Sigmoid colon (tissue), 4 donors: Measurements from ENCODE around the gene GCSAML.

Experiments used
- POLR2A ChIP-seq, 2 donors: fragments of 450-650 bp; IDR thresholded peaks; one replicate each; pipeline ENCODE4 v1.6.1; 2016; ENCODE audit warnings: antibody characterized with exemption in 2 of 2, mild to moderate bottlenecking in 2 of 2, moderate library complexity in 2 of 2
- POLR2AphosphoS5 ChIP-seq, 4 donors: sonication (generic); formaldehyde crosslinking; IDR thresholded peaks; one replicate each; pipeline ENCODE4 v1.6.1; 2017; ENCODE audit warnings: antibody characterized with exemption in 4 of 4
- TF ChIP-seq, protein P1 (sequence below), 4 experiments: fragments of 450-650 bp in 3 of 4; fragments of 200-600 bp in 1 of 4; IDR thresholded peaks; one replicate each; pipeline ENCODE4 v1.5.1; 2016 to 2019; ENCODE audit warnings: antibody characterized with exemption in 4 of 4, mild to moderate bottlenecking in 3 of 4, moderate library complexity in 2 of 4

GRCh38 chr1:247614625-247615024, 65.7 kb downstream of the GCSAML start:
- TF ChIP-seq, protein P1, sequence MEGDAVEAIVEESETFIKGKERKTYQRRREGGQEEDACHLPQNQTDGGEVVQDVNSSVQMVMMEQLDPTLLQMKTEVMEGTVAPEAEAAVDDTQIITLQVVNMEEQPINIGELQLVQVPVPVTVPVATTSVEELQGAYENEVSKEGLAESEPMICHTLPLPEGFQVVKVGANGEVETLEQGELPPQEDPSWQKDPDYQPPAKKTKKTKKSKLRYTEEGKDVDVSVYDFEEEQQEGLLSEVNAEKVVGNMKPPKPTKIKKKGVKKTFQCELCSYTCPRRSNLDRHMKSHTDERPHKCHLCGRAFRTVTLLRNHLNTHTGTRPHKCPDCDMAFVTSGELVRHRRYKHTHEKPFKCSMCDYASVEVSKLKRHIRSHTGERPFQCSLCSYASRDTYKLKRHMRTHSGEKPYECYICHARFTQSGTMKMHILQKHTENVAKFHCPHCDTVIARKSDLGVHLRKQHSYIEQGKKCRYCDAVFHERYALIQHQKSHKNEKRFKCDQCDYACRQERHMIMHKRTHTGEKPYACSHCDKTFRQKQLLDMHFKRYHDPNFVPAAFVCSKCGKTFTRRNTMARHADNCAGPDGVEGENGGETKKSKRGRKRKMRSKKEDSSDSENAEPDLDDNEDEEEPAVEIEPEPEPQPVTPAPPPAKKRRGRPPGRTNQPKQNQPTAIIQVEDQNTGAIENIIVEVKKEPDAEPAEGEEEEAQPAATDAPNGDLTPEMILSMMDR (IDR thresholded peaks at IDR 0.05): no peak
- TF ChIP-seq POLR2AphosphoS5 (IDR thresholded peaks at IDR 0.05) (no peak), POLR2A (IDR thresholded peaks at IDR 0.05) (no peak)
